Transverse colon (tissue), 4 donors: ENCODE data around the gene GMPPA. TPM values are rescaled to one million over a fixed set of nuclear protein-coding genes. Genes with fewer than 3 reads are reported as not detected.

Source experiments
- DNase-seq: peaks from one replicate; pipeline ENCODE4 v3.0.0-alpha.2; 2019
- H3K27ac ChIP-seq, 4 donors: fragments of 200-600 bp; sonication (generic); 2 replicates each; pipeline ENCODE4 v1.5.1; 2016 to 2018; ENCODE audit warnings: inconsistent platforms in 4 of 4
- H3K27me3 ChIP-seq: fragments of 200-600 bp; sonication (generic); 2 replicates; pipeline ENCODE4 v1.5.1; 2017; ENCODE audit warnings: inconsistent platforms
- H3K36me3 ChIP-seq, 4 donors: fragments of 200-600 bp; sonication (generic); 2 replicates each; pipeline ENCODE4 v1.5.1; 2017 to 2019; ENCODE audit warnings: inconsistent platforms in 4 of 4
- H3K4me1 ChIP-seq, 4 donors: fragments of 200-600 bp; sonication (generic); 2 replicates each; pipeline ENCODE4 v1.5.1; 2017 to 2020; ENCODE audit warnings: inconsistent platforms in 4 of 4
- H3K4me3 ChIP-seq, 4 donors: fragments of 200-600 bp; sonication (generic); 1 replicate in 1 of 4; 2 replicates in 3 of 4; pipeline versions ENCODE4 v1.5.1 to v1.6.1; 2017 to 2019; ENCODE audit warnings: inconsistent platforms in 4 of 4
- H3K9me3 ChIP-seq, 2 donors: fragments of 200-600 bp; sonication (generic); 2 replicates each; pipeline ENCODE4 v1.5.1; 2017 to 2019; ENCODE audit warnings: inconsistent platforms in 2 of 2
- CTCF ChIP-seq, 5 experiments: fragments of 200-600 bp in 3 of 5; fragments of 450-650 bp in 2 of 5; sonication (generic) in 3 of 5; IDR thresholded peaks; 1 replicate in 2 of 5; 2 replicates in 3 of 5; pipeline ENCODE4 v1.5.1; 2016 to 2017; ENCODE audit warnings: antibody characterized with exemption in 5 of 5, inconsistent platforms in 3 of 5, mild to moderate bottlenecking in 2 of 5, moderate library complexity in 1 of 5
- EP300 ChIP-seq: sonication (generic); formaldehyde crosslinking; IDR thresholded peaks from one replicate; pipeline ENCODE4 v1.6.1; 2017; ENCODE audit warnings: antibody characterized with exemption, low read depth
- POLR2A ChIP-seq: fragments of 450-650 bp; IDR thresholded peaks from one replicate; pipeline ENCODE4 v1.6.1; 2016; ENCODE audit warnings: antibody characterized with exemption, mild to moderate bottlenecking, moderate library complexity
- POLR2AphosphoS5 ChIP-seq, 3 donors: sonication (generic); formaldehyde crosslinking; IDR thresholded peaks; one replicate each; pipeline ENCODE4 v1.6.1; 2016; ENCODE audit warnings: antibody characterized with exemption in 3 of 3
- WGBS, 2 donors: methylation state at CpG; one replicate each; pipeline ENCODE4 v1.1.5; 2018; ENCODE audit warnings: low coverage in 1 of 2; 5-methylcytosine and 5-hydroxymethylcytosine counted together
- in situ Hi-C, 4 donors: fragments of 200-750 bp; cut with MboI; loops; one replicate each; pipeline versions ENCODE4 v1.15.0 to v1.15.1; 2017; ENCODE audit warnings: low sequenced_read_pairs in 3 of 4, low pct_ligation_motif_present in 1 of 4, low pct_unique_long_range_greater_than_20kb in 1 of 4
- intact Hi-C: fragments of 100-400 bp; cut with DNase I; formaldehyde crosslinking; loops from one replicate; pipeline ENCODE4 v1.15.1; 2023; ENCODE audit warnings: low total_unique reads
- total RNA-seq, 4 donors: library from RNA; depleted of rRNA; stranded (reverse); fragments of >200 nt; gene quantifications; one replicate each; pipeline ENCODE4 v1.1.0, GENCODE V29; 2016

Gene GMPPA
- total RNA-seq, 4 donors from 2014 or later, result 25.1 to 41.1 (median 36.4) TPM

GRCh38 chr2:219522111-219523030 lies 23.7 kb downstream of the GMPPA start:
- Histone ChIP-seq H3K4me1 (peaks cover 8 to 18% (median 11%) of the 10 kb centered on the region in 4 donors), H3K4me3 (peak overlapping the region in 2 of 4 donors; percentile 24 to 35), H3K9me3 (no peaks in the 10 kb centered on the region), H3K36me3 (no peaks in the 10 kb centered on the region), H3K27me3 (peaks cover 78% of the 10 kb centered on the region), H3K27ac (peak overlapping the region; percentile 65 to 81 (median 72))
- intact Hi-C loops, result no loop called here
- in situ Hi-C loops, result loop anchor here in 3 of 4 donors (10.0 kb wide), 2 partner anchors 48 to 118 kb away; no protein-coding TSS in a partner anchor
- TF ChIP-seq POLR2AphosphoS5 (IDR thresholded peaks at IDR 0.05) (no peak), EP300 (no peak), CTCF (IDR thresholded peaks at IDR 0.05) (no peak), POLR2A (no peak)
- no peak for DNase-seq
- WGBS, 2 donors, result 0 to 5% methylated on average over 4 to 45 of the region's 70 CpGs

GRCh38 chr2:219523031-219523671 lies 24.5 kb downstream of the GMPPA start:
- Histone ChIP-seq H3K4me1 (peaks cover 8 to 18% (median 11%) of the 10 kb centered on the region in 4 donors), H3K9me3 (no peaks in the 10 kb centered on the region), H3K36me3 (no peaks in the 10 kb centered on the region), H3K4me3 (peak overlapping the region in 2 of 4 donors; percentile 24 to 35), H3K27ac (peak overlapping the region; percentile 65 to 81 (median 72)), H3K27me3 (peaks cover 85% of the 10 kb centered on the region)
- in situ Hi-C loops (loop anchor here in 3 of 4 donors (10.0 kb wide), 2 partner anchors 48 to 118 kb away; no protein-coding TSS in a partner anchor), intact Hi-C loops (no loop called here)
- TF ChIP-seq CTCF (IDR thresholded peaks at IDR 0.05), result no peak
- no peak for TF ChIP-seq EP300
- TF ChIP-seq POLR2A, result no peak
- 30% methylated on average over 18 of the region's 24 CpGs; no CpG with 5 or more reads in 1 of the 2 donors for WGBS, 2 donors
- no peak for DNase-seq

GRCh38 chr2:219524817-219525216 lies 26.1 kb downstream of the GMPPA start:
- intact Hi-C loops, result no loop called here
- 79 to 100% methylated on average over 1 to 2 of the region's 2 CpGs for WGBS, 2 donors

More at GRCh38 chr2:219524817-219525216, 26.1 kb downstream of the GMPPA start:
- TF ChIP-seq EP300 (no peak), CTCF (IDR thresholded peaks at IDR 0.05) (no peak), POLR2A (no peak), POLR2AphosphoS5 (IDR thresholded peaks at IDR 0.05) (no peak)
- H3K36me3 ChIP-seq, result no peaks in the 10 kb centered on the region
- no peak overlapping the region for H3K4me3 ChIP-seq
- in situ Hi-C loops, result loop anchor here in 3 of 4 donors (10.0 kb wide), 2 partner anchors 50 to 120 kb away; no protein-coding TSS in a partner anchor
- H3K27ac ChIP-seq, result no peak overlapping the region
- H3K9me3 ChIP-seq, result no peaks in the 10 kb centered on the region
- H3K4me1 ChIP-seq, result peaks cover 8 to 21% (median 11%) of the 10 kb centered on the region in 4 donors
- peaks cover 99% of the 10 kb centered on the region for H3K27me3 ChIP-seq
- no peak for DNase-seq
